HUES48 (cell line): ENCODE data around the gene CYSLTR1.

Experiments used
- H3K27ac ChIP-seq: one replicate; pipeline ENCODE4 v1.7.0; 2013; ENCODE audit warnings: low read depth, low read length, inconsistent platforms
- H3K27me3 ChIP-seq: 2 replicates; pipeline ENCODE4 v1.6.1; 2013; ENCODE audit warnings: mild to moderate bottlenecking, low read length; ENCODE audit not compliant: control insufficient read depth, insufficient read depth
- H3K36me3 ChIP-seq: 2 replicates; pipeline ENCODE4 v1.6.1; 2013; ENCODE audit warnings: low read length; ENCODE audit not compliant: control insufficient read depth, insufficient read depth
- H3K4me1 ChIP-seq: 2 replicates; pipeline ENCODE4 v1.6.1; 2013; ENCODE audit warnings: mild to moderate bottlenecking, low read length; ENCODE audit not compliant: control insufficient read depth, insufficient read depth
- H3K4me3 ChIP-seq: 2 replicates; pipeline ENCODE4 v1.5.1; 2013; ENCODE audit warnings: mild to moderate bottlenecking, low read depth, low read length
- H3K9ac ChIP-seq: 2 replicates; pipeline ENCODE4 v1.6.1; 2013; ENCODE audit warnings: mild to moderate bottlenecking, low read depth, low read length, moderate library complexity
- H3K9me3 ChIP-seq: 2 replicates; pipeline ENCODE4 v1.6.1; 2013; ENCODE audit warnings: low read length; ENCODE audit not compliant: control insufficient read depth, insufficient read depth

CYSLTR1 gene, protein sequence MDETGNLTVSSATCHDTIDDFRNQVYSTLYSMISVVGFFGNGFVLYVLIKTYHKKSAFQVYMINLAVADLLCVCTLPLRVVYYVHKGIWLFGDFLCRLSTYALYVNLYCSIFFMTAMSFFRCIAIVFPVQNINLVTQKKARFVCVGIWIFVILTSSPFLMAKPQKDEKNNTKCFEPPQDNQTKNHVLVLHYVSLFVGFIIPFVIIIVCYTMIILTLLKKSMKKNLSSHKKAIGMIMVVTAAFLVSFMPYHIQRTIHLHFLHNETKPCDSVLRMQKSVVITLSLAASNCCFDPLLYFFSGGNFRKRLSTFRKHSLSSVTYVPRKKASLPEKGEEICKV

GRCh38 chrX:78327370-78328086 lies at the start of gene CYSLTR1:
Gene CYSLTR1 (minus strand): TSS chrX:78327611. CDS start chrX:78273746, 53,865 bp downstream.
- Histone ChIP-seq H3K27me3 (no peaks in the 10 kb centered on the region), H3K9ac (no peak within 1 kb of the TSS), H3K36me3 (no peaks in the 10 kb centered on the region), H3K4me3 (no peak within 1 kb of the TSS), H3K4me1 (peaks cover 14% of the 10 kb centered on the region), H3K27ac (no peak within 1 kb of the TSS), H3K9me3 (peaks cover 45% of the 10 kb centered on the region)

- no peaks in the 10 kb centered on the region for H3K36me3 ChIP-seq
- no peaks in the 10 kb centered on the region for H3K4me1 ChIP-seq
- H3K9ac ChIP-seq, result no peak overlapping the region
- peaks cover 38% of the 10 kb centered on the region for H3K9me3 ChIP-seq
- no peaks in the 10 kb centered on the region for H3K27me3 ChIP-seq
- H3K27ac ChIP-seq, result no peak overlapping the region
- no peak overlapping the region for H3K4me3 ChIP-seq
Measured at GRCh38 chrX:78377186-78377585, 49.8 kb upstream of the CYSLTR1 start.

DNA sequence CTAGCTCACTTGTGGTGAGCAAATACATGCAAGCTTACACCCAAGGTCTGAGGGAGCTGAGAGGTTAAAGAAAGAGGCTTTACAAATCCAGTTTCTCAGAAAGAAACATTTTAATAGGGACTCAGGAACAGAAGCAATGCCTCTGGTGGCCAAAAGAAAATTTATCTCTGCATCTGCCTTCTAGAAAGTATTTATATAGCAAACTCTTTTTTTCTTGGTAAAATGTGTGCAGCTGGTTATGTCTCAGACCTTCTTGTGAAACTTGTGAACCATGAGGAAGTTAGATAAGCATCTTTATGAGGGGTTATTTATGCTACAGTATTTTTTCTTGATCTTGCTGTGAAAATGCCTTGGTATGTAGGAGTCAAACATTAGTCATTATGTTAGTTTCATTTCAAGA lies 48.5 kb upstream of the CYSLTR1 start:
- no peak overlapping the region for H3K27ac ChIP-seq

DNA sequence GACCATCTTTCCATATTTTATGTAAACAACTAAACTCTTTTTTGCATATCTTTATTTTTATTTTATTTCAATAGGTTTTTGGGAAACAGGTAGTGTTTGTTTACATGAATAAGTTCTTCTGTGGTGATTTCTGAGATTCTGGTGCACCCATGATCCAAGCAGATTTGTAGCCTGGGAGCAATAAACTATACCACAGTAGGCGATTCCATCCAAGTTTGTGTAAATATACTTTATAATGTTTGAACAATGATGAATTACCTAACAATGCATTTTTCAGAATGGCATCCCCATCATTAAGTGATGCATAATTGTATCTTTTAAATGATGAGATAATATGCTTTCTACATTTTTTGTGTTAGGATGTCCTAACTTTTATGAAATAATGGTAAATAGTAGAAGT lies 39.2 kb upstream of the CYSLTR1 start:
- Histone ChIP-seq H3K27ac (no peak overlapping the region), H3K4me3 (no peak overlapping the region), H3K9ac (no peak overlapping the region), H3K36me3 (no peaks in the 10 kb centered on the region), H3K27me3 (no peaks in the 10 kb centered on the region), H3K9me3 (peaks cover 16% of the 10 kb centered on the region), H3K4me1 (no peaks in the 10 kb centered on the region)

More for the DNA sequence above, 48.5 kb upstream of the CYSLTR1 start:
- Histone ChIP-seq H3K4me1 (no peaks in the 10 kb centered on the region), H3K9me3 (peaks cover 33% of the 10 kb centered on the region), H3K4me3 (no peak overlapping the region), H3K36me3 (no peaks in the 10 kb centered on the region), H3K9ac (no peak overlapping the region), H3K27me3 (no peaks in the 10 kb centered on the region)

DNA sequence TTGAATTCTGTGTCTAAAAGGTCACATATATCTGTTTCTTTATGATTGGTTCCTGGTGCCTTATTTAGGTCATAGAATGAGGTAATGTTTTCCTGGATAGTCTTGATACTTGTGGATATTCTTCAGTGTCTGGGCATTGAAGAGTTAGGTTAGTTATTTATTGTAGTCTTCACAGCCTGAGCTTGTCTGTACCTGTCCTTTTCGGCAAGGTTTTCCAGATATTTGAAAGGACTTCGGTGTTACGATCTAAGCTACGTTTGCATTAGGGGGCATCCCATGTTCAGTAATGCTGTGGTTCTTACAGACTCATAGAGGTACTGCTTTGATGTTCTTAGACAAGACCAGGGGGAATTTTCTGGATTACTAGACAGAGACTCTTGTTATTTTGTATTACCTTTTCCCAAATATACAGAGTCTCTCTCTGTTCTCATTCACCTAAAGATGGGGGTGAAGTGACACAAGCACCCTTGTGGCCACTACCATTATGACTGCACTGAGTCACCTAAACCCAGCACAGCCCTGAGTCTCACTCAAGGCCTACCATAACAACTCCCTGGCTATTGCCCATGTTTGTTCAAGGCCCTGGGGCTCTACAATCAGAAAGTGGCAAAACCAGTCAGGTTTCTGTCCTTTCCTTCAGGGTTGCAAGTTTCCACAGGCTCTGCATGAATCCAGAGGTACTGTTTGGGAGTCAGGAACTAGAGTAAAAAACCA lies 30.1 kb upstream of the CYSLTR1 start:
- Histone ChIP-seq H3K27me3 (no peaks in the 10 kb centered on the region), H3K27ac (no peak overlapping the region), H3K9me3 (peaks cover 39% of the 10 kb centered on the region), H3K36me3 (no peaks in the 10 kb centered on the region), H3K4me1 (no peaks in the 10 kb centered on the region), H3K4me3 (no peak overlapping the region), H3K9ac (no peak overlapping the region)

- Histone ChIP-seq H3K27me3 (no peaks in the 10 kb centered on the region), H3K27ac (no peak overlapping the region), H3K9ac (no peak overlapping the region), H3K4me3 (no peak overlapping the region), H3K36me3 (no peaks in the 10 kb centered on the region), H3K9me3 (peaks cover 51% of the 10 kb centered on the region), H3K4me1 (no peaks in the 10 kb centered on the region)
Measured at GRCh38 chrX:78333521-78333920, 6.1 kb upstream of the CYSLTR1 start.

DNA sequence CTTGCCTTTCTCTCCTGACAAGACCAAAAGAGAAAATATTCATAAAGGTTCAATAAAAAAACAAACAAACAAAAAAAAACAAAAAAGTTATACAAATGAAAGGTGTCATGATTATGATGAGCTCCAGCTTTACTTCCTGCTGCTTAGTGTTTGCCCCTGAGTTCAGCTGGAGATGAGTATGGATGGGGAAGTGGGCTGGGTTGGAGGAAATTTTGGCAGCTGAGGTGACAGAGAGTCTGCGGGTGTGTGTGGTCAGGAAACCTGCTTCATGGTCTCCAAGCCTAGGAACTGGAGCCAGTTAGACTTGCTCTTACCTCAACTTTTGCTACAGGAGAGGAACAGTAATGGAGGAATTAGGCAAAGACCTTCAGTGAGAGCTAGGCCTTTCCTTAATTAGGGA lies 4.3 kb upstream of the CYSLTR1 start:
- H3K36me3 ChIP-seq, result no peaks in the 10 kb centered on the region
- no peak overlapping the region for H3K9ac ChIP-seq
- peaks cover 12% of the 10 kb centered on the region for H3K4me1 ChIP-seq
- peaks cover 47% of the 10 kb centered on the region; the same call in 1 of the 2 replicates for H3K9me3 ChIP-seq
- H3K27me3 ChIP-seq, result no peaks in the 10 kb centered on the region
- no peak overlapping the region for H3K27ac ChIP-seq
- no peak overlapping the region for H3K4me3 ChIP-seq

DNA sequence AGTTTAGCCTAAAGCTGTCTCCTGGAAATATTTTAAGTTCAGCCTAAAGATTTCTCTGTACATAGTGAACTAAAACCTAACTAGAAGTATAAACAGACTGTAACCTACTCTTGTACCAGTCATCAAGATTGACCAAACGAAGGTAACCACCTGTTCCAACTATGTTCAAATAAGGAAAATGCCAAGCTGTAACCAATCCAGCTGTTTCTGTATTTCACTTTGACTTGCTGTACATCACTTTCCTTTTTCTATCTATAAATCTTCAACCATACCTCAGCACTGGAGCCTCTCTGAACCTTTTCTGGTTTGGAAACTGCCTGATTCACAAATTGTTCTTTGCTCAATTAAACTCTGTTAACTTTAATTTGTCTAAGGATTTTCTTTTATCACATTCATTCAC lies 3.1 kb upstream of the CYSLTR1 start:
- no peak overlapping the region for H3K27ac ChIP-seq
- peaks cover 14% of the 10 kb centered on the region for H3K4me1 ChIP-seq
- peaks cover 43% of the 10 kb centered on the region; the same call in 1 of the 2 replicates for H3K9me3 ChIP-seq
- H3K4me3 ChIP-seq, result no peak overlapping the region
- no peak overlapping the region for H3K9ac ChIP-seq
- H3K27me3 ChIP-seq, result no peaks in the 10 kb centered on the region
- H3K36me3 ChIP-seq, result no peaks in the 10 kb centered on the region

- no peak overlapping the region for H3K27ac ChIP-seq
- H3K36me3 ChIP-seq, result no peaks in the 10 kb centered on the region
- peaks cover 14% of the 10 kb centered on the region for H3K4me1 ChIP-seq
- H3K9ac ChIP-seq, result no peak overlapping the region
- H3K9me3 ChIP-seq, result peaks cover 42% of the 10 kb centered on the region; the same call in 1 of the 2 replicates
- H3K27me3 ChIP-seq, result no peaks in the 10 kb centered on the region
- no peak overlapping the region for H3K4me3 ChIP-seq
Measured at GRCh38 chrX:78330068-78330467, 2.7 kb upstream of the CYSLTR1 start.

DNA sequence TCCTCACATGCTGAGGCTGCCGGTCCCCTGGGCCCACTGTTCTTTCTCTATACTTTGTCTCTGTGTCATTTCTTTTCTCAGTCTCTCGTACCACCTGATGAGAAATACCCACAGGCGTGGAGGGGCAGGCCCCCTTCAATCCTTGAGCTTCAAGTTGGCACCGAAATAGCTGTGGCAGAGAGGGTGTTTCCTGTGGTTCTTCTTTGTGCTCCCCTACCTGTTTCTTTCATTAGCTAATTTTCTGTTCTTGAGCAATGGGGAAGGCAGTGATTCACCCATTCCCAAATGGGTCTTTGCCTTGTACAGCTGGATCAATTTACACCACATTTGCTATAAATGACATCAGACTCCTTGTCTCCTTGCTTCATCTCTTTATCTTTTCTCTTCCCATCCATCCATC lies 2.1 kb upstream of the CYSLTR1 start:
- Histone ChIP-seq H3K4me1 (peaks cover 14% of the 10 kb centered on the region), H3K4me3 (no peak overlapping the region), H3K9me3 (peaks cover 40% of the 10 kb centered on the region; the same call in 1 of the 2 replicates), H3K27me3 (no peaks in the 10 kb centered on the region), H3K9ac (no peak overlapping the region), H3K36me3 (no peaks in the 10 kb centered on the region), H3K27ac (no peak overlapping the region)

DNA sequence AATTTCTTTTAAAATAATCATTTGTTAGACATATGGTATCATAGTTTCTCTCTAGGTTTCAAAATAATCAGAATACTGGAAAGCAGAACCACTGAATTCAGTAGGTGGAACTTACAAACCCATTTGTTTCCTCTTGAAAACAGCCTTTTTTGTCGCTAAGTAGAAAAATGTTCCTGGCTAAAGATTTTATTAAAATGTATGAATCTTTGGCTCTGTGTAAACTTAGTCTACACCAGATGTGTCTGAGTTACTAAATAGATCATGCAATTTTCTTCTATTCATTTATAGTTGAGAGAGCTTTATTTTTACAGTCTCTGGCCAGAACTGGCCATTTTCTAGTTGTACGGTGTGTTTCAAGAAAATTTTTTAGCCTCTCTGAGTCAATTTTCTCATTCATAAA lies 1.0 kb downstream of the CYSLTR1 start:
- H3K4me1 ChIP-seq, result peaks cover 14% of the 10 kb centered on the region
- H3K27ac ChIP-seq, result no peak overlapping the region
- H3K9me3 ChIP-seq, result peaks cover 37% of the 10 kb centered on the region
- no peak overlapping the region for H3K4me3 ChIP-seq
- H3K27me3 ChIP-seq, result no peaks in the 10 kb centered on the region
- H3K36me3 ChIP-seq, result no peaks in the 10 kb centered on the region
- H3K9ac ChIP-seq, result no peak overlapping the region
